Measurements from ENCODE around the gene ITPA. TPM values are rescaled to one million over a fixed set of nuclear protein-coding genes. Genes with fewer than 3 reads are reported as not detected.

The ITPA gene
- total RNA-seq, 2 experiments from 2014 or later = 56.3 to 66.9 TPM

GRCh38 chr20:3258429-3258828 lies 49.1 kb downstream of the ITPA start:
- H3K4me3 Mint-ChIP-seq = no peak overlapping the region
- H3K4me1 Mint-ChIP-seq (ENCODE audit: low read depth) = no peaks in the 10 kb centered on the region
- peaks cover 2% of the 10 kb centered on the region for H3K36me3 Mint-ChIP-seq (ENCODE audit: low read depth)
- no peak overlapping the region for H3K27ac Mint-ChIP-seq
- DNase-seq (no peak), ATAC-seq (no peak)
- no peak for TF ChIP-seq CTCF (IDR thresholded peaks at IDR 0.05)
- ChIA-PET POLR2A (no interaction called here), CTCF (interaction anchor here (1.4 to 1.7 kb wide), 2 partner anchors 10 to 39 kb away, joined by 3 to 5 read pairs; no protein-coding TSS in a partner anchor)
- H3K27me3 Mint-ChIP-seq = no peaks in the 10 kb centered on the region
- intact Hi-C loops (cut with micrococcal nuclease) = no loop called here
- H3K9me3 Mint-ChIP-seq = no peaks in the 10 kb centered on the region

GRCh38 chr20:3262566-3262965 lies 53.3 kb downstream of the ITPA start:
- ATAC-seq (no peak), DNase-seq (no peak)
- peaks cover 2% of the 10 kb centered on the region for H3K36me3 Mint-ChIP-seq (ENCODE audit: low read depth)
- no peak for TF ChIP-seq CTCF (IDR thresholded peaks at IDR 0.05)
- ChIA-PET POLR2A (no interaction called here), CTCF (interaction anchor here (1.2 to 2.2 kb wide), 3 partner anchors 14 to 44 kb away, joined by 3 to 9 read pairs (median 7); no protein-coding TSS in a partner anchor)
- no peaks in the 10 kb centered on the region for H3K9me3 Mint-ChIP-seq
- no peak overlapping the region for H3K27ac Mint-ChIP-seq
- intact Hi-C loops (cut with micrococcal nuclease) = no loop called here
- no peak overlapping the region for H3K4me3 Mint-ChIP-seq
- no peaks in the 10 kb centered on the region for H3K4me1 Mint-ChIP-seq (ENCODE audit: low read depth)
- no peaks in the 10 kb centered on the region for H3K27me3 Mint-ChIP-seq

- CTCF ChIA-PET = no interaction called here
- no peak overlapping the region for H3K27ac Mint-ChIP-seq
- H3K4me3 Mint-ChIP-seq = no peak overlapping the region
- H3K4me1 Mint-ChIP-seq (ENCODE audit: low read depth) = no peaks in the 10 kb centered on the region
- POLR2A ChIA-PET = interaction anchor here (0.8 kb wide), 1 partner anchor 21 kb away, joined by 3 read pairs; no protein-coding TSS in a partner anchor
- H3K36me3 Mint-ChIP-seq (ENCODE audit: low read depth) = no peaks in the 10 kb centered on the region
- ATAC-seq (no peak), DNase-seq (no peak)
- intact Hi-C loops (cut with micrococcal nuclease) = no loop called here
- TF ChIP-seq CTCF (IDR thresholded peaks at IDR 0.05) = no peak
- H3K27me3 Mint-ChIP-seq = no peaks in the 10 kb centered on the region
- H3K9me3 Mint-ChIP-seq = no peaks in the 10 kb centered on the region
Measured at GRCh38 chr20:3270051-3270450, 60.8 kb downstream of the ITPA start.

- no peaks in the 10 kb centered on the region for H3K36me3 Mint-ChIP-seq (ENCODE audit: low read depth)
- POLR2A ChIA-PET = interaction anchor here (1.2 kb wide), 1 partner anchor 22 kb away, joined by 3 read pairs; no protein-coding TSS in a partner anchor
- no peaks in the 10 kb centered on the region for H3K9me3 Mint-ChIP-seq
- H3K27ac Mint-ChIP-seq = no peak overlapping the region
- no peaks in the 10 kb centered on the region for H3K27me3 Mint-ChIP-seq
- H3K4me3 Mint-ChIP-seq = no peak overlapping the region
- CTCF ChIA-PET = interaction anchor here (0.8 kb wide), 1 partner anchor 13 kb away, joined by 3 read pairs; no protein-coding TSS in a partner anchor
- TF ChIP-seq CTCF (IDR thresholded peaks at IDR 0.05) = no peak
- intact Hi-C loops (cut with micrococcal nuclease) = no loop called here
- DNase-seq (no peak), ATAC-seq (no peak)
- H3K4me1 Mint-ChIP-seq (ENCODE audit: low read depth) = no peaks in the 10 kb centered on the region
Measured at GRCh38 chr20:3273371-3273770, 64.1 kb downstream of the ITPA start.

Other genes with a start within 250 kb of the ITPA start
- gene GNRH2, start 165.9 kb upstream of the ITPA start, total RNA-seq = under 1 TPM; 0.36 to 0.85 TPM
- gene MRPS26, start 163.4 kb upstream of the ITPA start, total RNA-seq = 10 to 100 TPM; 63.6 to 70.0 TPM
- not detected for gene OXT, start 137.9 kb upstream of the ITPA start, total RNA-seq
- not detected for gene AVP, start 124.8 kb upstream of the ITPA start, total RNA-seq
- 10 to 100 TPM; 17.3 to 18.1 TPM for gene FASTKD5, start 49.6 kb upstream of the ITPA start, total RNA-seq
- 1 to 10 TPM; 5.0 to 6.9 TPM for gene UBOX5, start 49.6 kb upstream of the ITPA start, total RNA-seq
- 1 to 10 TPM; 1.3 to 1.4 TPM for gene LZTS3, start 35.9 kb upstream of the ITPA start, total RNA-seq
- 10 to 100 TPM; 50.1 to 54.1 TPM for gene DDRGK1, start 4.8 kb upstream of the ITPA start, total RNA-seq
- gene SLC4A11, start 29.7 kb downstream of the ITPA start, total RNA-seq = 1 to 10 TPM; 1.8 to 2.8 TPM
- gene DNAAF9, start 198.2 kb downstream of the ITPA start, total RNA-seq = 1 to 10 TPM; 1.4 to 1.7 TPM